Measurements from ENCODE around the gene XRCC4. TPM values are rescaled to one million over a fixed set of nuclear protein-coding genes. Genes with fewer than 3 reads are reported as not detected.
"Not testable (repeated sequence)": the region's sequence is repeated elsewhere in the genome, so short reads cannot be mapped to it uniquely, and the experiment has no call there.

Gene XRCC4
- total RNA-seq, 1 donor from 2014 or later = 15.5 TPM

DNA sequence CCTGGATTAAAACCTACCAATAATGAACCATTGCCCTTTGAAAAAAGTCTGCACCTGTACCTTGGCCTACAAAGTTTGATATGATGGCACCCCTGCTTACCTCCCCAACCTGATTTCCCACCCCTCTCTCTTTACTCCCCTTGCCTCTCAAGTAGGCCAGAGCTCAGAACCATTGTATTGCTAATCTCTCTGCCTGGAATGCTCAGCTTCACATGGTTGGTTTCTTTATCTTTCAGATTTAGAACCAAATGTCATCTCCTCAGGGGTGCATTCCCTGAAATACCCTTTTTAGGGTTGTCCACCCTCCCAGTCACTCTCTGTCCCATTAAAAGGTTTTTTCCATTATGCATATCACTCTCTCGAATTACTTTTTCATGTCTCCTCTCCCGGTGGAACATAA lies 277.6 kb downstream of the XRCC4 start:
- no peaks in the 10 kb centered on the region for H3K27me3 ChIP-seq (ENCODE audit: insufficient read depth, low read length)
- no peaks in the 10 kb centered on the region for H3K9me3 ChIP-seq (ENCODE audit: insufficient read depth, low read depth, low read length)
- no peak for FAIRE-seq
- H3K27ac ChIP-seq (ENCODE audit: low read depth, low read length) = no peak overlapping the region
- H3K36me3 Mint-ChIP-seq (ENCODE audit: low read depth, unreplicated experiment) = no peaks in the 10 kb centered on the region
- no peak for DNase-seq (ENCODE audit: low read depth)
- H3K36me3 ChIP-seq (ENCODE audit: insufficient read depth, low read length) = no peaks in the 10 kb centered on the region
- H3K4me1 ChIP-seq (ENCODE audit: insufficient read depth, low read length) = no peaks in the 10 kb centered on the region
- H2AFZ ChIP-seq (ENCODE audit: low read depth, low read length) = no peak overlapping the region
- no peak for TF ChIP-seq EZH2 (IDR thresholded peaks at IDR 0.05; ENCODE audit: insufficient read depth, low read length)
- TF ChIP-seq, protein P1, sequence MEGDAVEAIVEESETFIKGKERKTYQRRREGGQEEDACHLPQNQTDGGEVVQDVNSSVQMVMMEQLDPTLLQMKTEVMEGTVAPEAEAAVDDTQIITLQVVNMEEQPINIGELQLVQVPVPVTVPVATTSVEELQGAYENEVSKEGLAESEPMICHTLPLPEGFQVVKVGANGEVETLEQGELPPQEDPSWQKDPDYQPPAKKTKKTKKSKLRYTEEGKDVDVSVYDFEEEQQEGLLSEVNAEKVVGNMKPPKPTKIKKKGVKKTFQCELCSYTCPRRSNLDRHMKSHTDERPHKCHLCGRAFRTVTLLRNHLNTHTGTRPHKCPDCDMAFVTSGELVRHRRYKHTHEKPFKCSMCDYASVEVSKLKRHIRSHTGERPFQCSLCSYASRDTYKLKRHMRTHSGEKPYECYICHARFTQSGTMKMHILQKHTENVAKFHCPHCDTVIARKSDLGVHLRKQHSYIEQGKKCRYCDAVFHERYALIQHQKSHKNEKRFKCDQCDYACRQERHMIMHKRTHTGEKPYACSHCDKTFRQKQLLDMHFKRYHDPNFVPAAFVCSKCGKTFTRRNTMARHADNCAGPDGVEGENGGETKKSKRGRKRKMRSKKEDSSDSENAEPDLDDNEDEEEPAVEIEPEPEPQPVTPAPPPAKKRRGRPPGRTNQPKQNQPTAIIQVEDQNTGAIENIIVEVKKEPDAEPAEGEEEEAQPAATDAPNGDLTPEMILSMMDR (IDR thresholded peaks at IDR 0.05; ENCODE audit: insufficient read depth, low read depth, low read length) = no peak
- no peaks in the 10 kb centered on the region for H3K79me2 ChIP-seq (ENCODE audit: insufficient read depth, low read length)
- no peak overlapping the region for H3K4me3 ChIP-seq (ENCODE audit: insufficient read depth, low read depth, low read length)
- H3K4me2 ChIP-seq (ENCODE audit: low read length) = no peak overlapping the region
- no peaks in the 10 kb centered on the region for H3K27me3 Mint-ChIP-seq (ENCODE audit: low read depth, unreplicated experiment)
- H3K4me1 Mint-ChIP-seq (ENCODE audit: low read depth, unreplicated experiment) = no peaks in the 10 kb centered on the region
- no peak overlapping the region for H3K9ac ChIP-seq (ENCODE audit: low read length)
- no peak overlapping the region for H3K27ac Mint-ChIP-seq (ENCODE audit: unreplicated experiment)
- no peaks in the 10 kb centered on the region for H3K9me3 Mint-ChIP-seq (ENCODE audit: unreplicated experiment)
- H4K20me1 ChIP-seq (ENCODE audit: insufficient read depth, low read length) = no peaks in the 10 kb centered on the region
- H3K4me3 Mint-ChIP-seq (ENCODE audit: unreplicated experiment) = no peak overlapping the region

DNA sequence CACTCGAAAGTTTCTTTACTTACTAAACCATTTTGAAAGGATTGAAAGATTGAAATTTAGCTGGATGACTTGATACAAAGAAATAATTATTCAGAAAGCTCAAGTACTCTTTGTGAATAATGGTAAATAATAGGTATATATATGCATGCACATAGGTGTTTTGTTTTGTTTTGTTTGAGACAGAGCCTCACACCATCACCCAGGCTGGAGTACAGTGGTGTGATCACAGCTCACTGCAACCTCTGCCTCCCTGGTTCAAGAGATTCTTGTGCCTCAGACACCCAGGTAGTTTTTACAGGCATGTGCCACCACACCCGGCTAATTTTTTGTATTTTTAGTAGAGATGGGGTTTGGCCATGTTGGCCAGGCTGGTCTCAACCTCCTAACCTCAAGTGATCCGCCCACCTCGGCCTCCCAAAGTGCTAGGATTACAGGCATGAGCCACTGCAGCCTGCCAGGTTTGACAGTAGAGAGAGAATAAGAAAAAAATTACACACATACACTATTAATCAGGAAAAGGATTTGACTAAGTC lies 278.2 kb downstream of the XRCC4 start:
- not testable (repeated sequence) for H3K4me1 ChIP-seq (ENCODE audit: insufficient read depth, low read length); H3K9ac ChIP-seq (ENCODE audit: low read length); H4K20me1 ChIP-seq (ENCODE audit: insufficient read depth, low read length); H3K36me3 ChIP-seq (ENCODE audit: insufficient read depth, low read length); H3K4me3 ChIP-seq (ENCODE audit: insufficient read depth, low read depth, low read length); H3K36me3 Mint-ChIP-seq (ENCODE audit: low read depth, unreplicated experiment); H3K4me3 Mint-ChIP-seq (ENCODE audit: unreplicated experiment); H3K27me3 ChIP-seq (ENCODE audit: insufficient read depth, low read length); H2AFZ ChIP-seq (ENCODE audit: low read depth, low read length); H3K9me3 ChIP-seq (ENCODE audit: insufficient read depth, low read depth, low read length); H3K79me2 ChIP-seq (ENCODE audit: insufficient read depth, low read length); H3K27ac ChIP-seq (ENCODE audit: low read depth, low read length); H3K4me1 Mint-ChIP-seq (ENCODE audit: low read depth, unreplicated experiment); DNase-seq (ENCODE audit: low read depth); H3K4me2 ChIP-seq (ENCODE audit: low read length); H3K9me3 Mint-ChIP-seq (ENCODE audit: unreplicated experiment); FAIRE-seq; H3K27me3 Mint-ChIP-seq (ENCODE audit: low read depth, unreplicated experiment); H3K27ac Mint-ChIP-seq (ENCODE audit: unreplicated experiment)

DNA sequence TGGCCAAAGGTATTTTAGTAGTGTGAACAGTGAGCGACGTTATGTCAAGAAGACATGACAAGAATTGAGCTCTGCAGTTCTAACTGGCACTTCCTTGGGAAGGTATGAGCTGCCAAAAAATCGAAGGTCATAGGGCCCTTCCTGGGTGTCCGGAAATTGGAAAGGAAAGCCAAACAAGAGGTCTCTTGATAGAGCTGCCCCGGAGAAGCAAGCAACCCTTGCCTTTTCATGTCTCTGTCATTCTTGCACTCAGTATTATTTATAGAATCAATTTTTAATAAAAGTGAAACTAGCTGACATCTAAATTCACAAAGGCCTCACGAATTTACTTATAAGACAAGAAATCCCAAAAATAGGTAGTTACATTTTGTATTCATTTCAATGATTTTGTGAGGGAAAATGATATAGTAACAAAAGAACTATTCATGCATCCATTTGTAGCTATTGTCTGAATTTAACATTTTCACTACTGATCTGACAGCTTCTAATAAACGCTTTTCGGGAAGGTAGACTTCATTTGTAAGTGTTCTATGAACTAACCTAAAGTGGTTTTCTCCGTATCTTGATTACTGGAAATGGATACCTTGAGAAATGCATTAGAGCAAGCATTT lies 280.4 kb downstream of the XRCC4 start:
- H3K36me3 Mint-ChIP-seq (ENCODE audit: low read depth, unreplicated experiment) = peaks cover 2% of the 10 kb centered on the region
- H3K9me3 Mint-ChIP-seq (ENCODE audit: unreplicated experiment) = no peaks in the 10 kb centered on the region
- no peak for FAIRE-seq
- Histone ChIP-seq H3K79me2 (ENCODE audit: insufficient read depth, low read length) (no peaks in the 10 kb centered on the region), H4K20me1 (ENCODE audit: insufficient read depth, low read length) (no peaks in the 10 kb centered on the region), H3K4me1 (ENCODE audit: insufficient read depth, low read length) (no peaks in the 10 kb centered on the region), H3K9ac (ENCODE audit: low read length) (no peak overlapping the region), H3K27me3 (ENCODE audit: insufficient read depth, low read length) (no peaks in the 10 kb centered on the region), H3K36me3 (ENCODE audit: insufficient read depth, low read length) (no peaks in the 10 kb centered on the region), H3K9me3 (ENCODE audit: insufficient read depth, low read depth, low read length) (peaks cover 3% of the 10 kb centered on the region), H2AFZ (ENCODE audit: low read depth, low read length) (no peak overlapping the region), H3K27ac (ENCODE audit: low read depth, low read length) (no peak overlapping the region), H3K4me2 (ENCODE audit: low read length) (no peak overlapping the region), H3K4me3 (ENCODE audit: insufficient read depth, low read depth, low read length) (no peak overlapping the region)
- DNase-seq (ENCODE audit: low read depth) = no peak
- H3K4me3 Mint-ChIP-seq (ENCODE audit: unreplicated experiment) = no peak overlapping the region
- TF ChIP-seq, protein P1 (IDR thresholded peaks at IDR 0.05; ENCODE audit: insufficient read depth, low read depth, low read length) = no peak
- TF ChIP-seq EZH2 (IDR thresholded peaks at IDR 0.05; ENCODE audit: insufficient read depth, low read length) = no peak
- H3K4me1 Mint-ChIP-seq (ENCODE audit: low read depth, unreplicated experiment) = no peaks in the 10 kb centered on the region
- no peak overlapping the region for H3K27ac Mint-ChIP-seq (ENCODE audit: unreplicated experiment)
- no peaks in the 10 kb centered on the region for H3K27me3 Mint-ChIP-seq (ENCODE audit: low read depth, unreplicated experiment)

Measured in astrocyte (in vitro differentiated cells and primary cell).